Activated CD8-positive, alpha-beta memory T cell treated with anti-CD3 and anti-CD28 coated beads for 24 hours (primary cell): ENCODE results near the gene ETV2.
A peak's percentile ranks its signal among the peaks of the same experiment; 100 is the strongest.
"Not testable (repeated sequence)": the region's sequence is repeated elsewhere in the genome, so short reads cannot be mapped to it uniquely, and the experiment has no call there.

Source experiments
- DNase-seq: peaks from one replicate; pipeline ENCODE4 v3.0.0-alpha.2; 2020

ETV2 gene

GRCh38 chr19:35628565-35629331 is 12.8 kb upstream of the ETV2 start, which contains the start of gene RBM42:
Gene RBM42, plus strand, starts transcription at chr19:35629036. Its CDS starts 118 bp downstream, at chr19:35629154.
- DNase-seq = peak; percentile 100

DNA sequence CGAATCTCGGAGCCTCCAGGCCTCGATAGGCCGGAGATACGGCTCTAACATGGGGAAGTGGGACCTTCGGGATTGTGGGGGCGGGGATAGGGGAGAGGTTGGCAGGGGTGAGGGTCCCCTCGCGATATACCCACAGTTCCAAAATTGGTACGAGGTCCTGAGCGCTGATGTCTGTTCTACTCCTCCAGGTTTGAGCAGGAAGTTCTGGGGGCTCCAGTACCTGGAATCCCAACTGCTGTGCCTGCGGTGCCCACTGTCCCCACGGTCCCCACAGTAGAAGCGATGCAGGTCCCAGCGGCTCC is 12.3 kb upstream of the ETV2 start:
- no peak for DNase-seq

GRCh38 chr19:35633727-35634440 is 7.7 kb upstream of the ETV2 start:
- no peak for DNase-seq

DNA sequence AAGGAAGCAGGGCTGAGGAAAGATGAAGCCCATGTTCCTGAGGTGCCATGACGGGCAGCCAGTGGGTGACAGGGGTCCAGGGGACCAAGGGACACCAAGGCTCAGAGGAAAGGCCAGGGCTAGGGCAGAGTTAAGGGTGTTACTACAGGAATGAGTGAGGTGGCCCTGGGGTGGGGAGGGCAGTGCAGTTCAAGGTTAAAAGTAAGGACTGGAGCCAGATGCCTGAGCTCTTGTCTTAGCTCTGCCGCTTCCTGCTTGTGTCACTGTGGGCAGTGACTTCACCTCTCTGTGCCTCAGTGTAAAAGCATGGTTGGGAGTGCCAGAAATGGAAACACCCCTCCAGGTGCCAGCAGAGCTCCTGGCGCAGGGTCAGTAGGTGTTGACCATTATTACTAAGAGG is 4.9 kb upstream of the ETV2 start:
- DNase-seq = no peak

DNA sequence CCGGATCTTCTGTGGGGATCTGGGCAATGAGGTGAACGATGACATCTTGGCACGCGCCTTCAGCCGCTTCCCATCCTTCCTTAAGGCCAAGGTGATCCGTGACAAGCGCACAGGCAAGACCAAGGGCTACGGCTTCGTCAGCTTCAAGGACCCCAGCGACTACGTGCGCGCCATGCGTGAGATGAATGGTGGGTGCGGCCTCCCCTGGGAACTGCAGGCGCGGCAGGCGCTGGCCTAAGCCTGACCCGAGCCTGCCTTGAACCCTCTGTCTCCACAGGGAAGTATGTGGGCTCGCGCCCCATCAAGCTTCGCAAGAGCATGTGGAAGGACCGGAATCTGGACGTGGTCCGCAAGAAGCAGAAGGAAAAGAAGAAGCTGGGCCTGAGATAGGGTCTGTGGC is 4.4 kb upstream of the ETV2 start:
- no peak for DNase-seq

- DNase-seq = no peak
Observed at GRCh38 chr19:35639321-35639639, 2.3 kb upstream of the ETV2 start.

DNA sequence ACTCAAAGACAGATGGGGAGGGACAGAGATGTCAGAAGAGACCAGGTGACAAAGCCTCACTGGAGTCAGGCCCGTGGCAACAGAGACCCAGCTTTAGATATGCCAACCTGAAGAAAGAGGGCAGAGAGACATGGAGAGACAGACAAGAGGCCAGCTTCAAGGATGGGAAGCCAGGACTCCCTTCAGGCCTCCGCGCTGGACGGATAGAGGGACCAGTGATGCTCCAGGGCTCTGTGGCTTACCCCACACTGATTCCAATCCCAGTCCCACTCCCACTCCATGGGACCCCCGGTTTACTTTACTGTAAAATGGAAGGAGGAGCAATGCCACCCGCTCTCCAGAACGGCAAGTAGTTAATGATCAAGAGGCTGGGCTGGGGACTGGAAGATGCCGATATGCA is 1.7 kb upstream of the ETV2 start:
- DNase-seq = no peak

DNA sequence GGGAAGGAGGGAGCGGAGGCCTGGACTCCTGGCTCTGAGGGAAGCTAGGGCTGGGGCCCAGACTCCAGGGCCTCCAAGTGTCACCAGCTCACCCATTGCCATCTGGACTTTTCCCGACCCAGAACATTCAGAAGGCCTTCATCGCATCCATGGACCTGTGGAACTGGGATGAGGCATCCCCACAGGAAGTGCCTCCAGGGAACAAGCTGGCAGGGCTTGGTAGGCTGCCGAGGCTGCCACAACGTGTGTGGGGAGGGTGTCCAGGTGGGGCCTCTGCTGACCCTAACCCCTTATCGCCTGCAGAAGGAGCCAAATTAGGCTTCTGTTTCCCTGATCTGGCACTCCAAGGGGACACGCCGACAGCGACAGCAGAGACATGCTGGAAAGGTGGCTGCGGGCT is 767 bp downstream of the ETV2 start:
- no peak for DNase-seq

DNA sequence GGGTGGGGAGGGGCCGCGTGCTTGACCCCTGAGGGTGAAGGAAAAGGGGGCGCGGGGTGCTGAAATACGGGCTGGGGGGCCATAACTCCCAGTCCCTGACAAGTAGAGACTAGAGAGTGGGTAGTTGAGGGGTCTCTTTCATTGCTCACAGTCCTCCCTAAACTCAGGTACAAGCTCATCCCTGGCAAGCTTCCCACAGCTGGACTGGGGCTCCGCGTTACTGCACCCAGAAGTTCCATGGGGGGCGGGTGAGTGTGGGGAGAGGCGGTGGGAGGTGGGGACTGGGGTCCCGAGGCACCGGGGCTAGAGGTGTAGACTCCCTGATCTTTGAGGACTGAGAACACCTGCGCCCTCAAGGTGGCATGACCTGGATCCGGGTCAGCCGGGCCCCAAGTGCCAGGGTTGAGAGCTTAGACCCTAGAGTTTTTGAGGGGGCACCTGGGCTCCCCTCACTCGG is 1.3 kb downstream of the ETV2 start:
- no peak for DNase-seq

- DNase-seq = peak; percentile 95
Observed at GRCh38 chr19:35643255-35644205, 2.0 kb downstream of the ETV2 start.

DNA sequence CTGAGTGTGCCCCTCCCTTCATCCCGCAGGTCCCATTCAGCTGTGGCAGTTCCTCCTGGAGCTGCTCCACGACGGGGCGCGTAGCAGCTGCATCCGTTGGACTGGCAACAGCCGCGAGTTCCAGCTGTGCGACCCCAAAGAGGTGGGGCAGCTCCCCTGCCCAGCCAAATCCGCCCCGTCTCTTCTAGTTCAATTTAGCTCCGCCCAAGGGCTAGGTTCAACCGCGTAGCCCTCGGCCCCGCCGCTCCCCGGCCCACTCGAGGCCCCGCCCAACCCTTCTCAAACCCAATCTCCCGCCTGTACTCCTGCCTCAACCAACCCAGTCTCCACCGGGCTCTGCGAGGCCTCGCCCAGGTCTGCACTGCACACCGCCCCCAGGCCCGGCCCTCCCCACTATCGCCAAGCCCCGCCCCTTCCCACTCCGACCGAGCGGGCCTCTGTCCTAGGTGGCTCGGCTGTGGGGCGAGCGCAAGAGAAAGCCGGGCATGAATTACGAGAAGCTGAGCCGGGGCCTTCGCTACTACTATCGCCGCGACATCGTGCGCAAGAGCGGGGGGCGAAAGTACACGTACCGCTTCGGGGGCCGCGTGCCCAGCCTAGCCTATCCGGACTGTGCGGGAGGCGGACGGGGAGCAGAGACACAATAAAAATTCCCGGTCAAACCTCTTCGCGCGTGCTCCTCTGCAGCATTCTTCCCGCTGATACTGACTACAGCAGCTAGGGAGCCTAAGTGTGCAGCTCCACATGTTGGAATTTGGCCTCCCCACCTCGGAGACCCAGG is 2.9 kb downstream of the ETV2 start:
- DNase-seq = peak; percentile 96

DNA sequence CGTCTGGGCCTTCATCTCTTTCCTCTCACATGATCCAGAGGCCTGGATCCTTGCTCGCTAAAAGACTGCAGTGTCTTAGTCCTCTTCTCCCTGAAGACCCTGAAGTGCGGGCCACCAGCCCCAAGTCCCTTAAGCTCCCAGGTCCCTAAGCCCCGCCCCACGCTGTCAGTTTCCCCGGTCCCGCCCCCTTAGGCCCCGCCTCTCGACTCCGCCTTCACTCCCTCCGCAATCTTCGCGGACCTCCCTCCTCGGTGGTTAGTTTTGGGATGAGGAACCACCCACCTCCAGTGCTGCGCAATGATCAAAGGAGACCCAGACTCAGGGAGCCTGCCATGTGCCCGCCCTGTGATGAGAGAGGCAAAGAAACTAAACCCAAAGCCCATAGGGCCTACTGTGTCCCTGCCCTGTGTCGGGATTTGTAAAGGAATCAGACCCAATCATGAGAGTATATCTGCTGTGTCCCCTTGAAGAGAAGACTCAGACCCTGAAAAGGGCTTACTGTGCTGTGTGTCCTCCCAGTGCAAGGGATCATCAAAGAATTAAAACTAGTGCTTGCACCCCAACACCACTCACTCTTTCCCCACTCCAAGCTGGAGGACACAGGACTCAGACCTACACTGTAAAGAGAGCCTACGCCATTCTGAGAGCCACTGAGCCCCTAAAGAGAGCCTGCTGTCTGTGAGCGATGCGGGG is 3.6 kb downstream of the ETV2 start:
- DNase-seq = peak; percentile 92

DNA sequence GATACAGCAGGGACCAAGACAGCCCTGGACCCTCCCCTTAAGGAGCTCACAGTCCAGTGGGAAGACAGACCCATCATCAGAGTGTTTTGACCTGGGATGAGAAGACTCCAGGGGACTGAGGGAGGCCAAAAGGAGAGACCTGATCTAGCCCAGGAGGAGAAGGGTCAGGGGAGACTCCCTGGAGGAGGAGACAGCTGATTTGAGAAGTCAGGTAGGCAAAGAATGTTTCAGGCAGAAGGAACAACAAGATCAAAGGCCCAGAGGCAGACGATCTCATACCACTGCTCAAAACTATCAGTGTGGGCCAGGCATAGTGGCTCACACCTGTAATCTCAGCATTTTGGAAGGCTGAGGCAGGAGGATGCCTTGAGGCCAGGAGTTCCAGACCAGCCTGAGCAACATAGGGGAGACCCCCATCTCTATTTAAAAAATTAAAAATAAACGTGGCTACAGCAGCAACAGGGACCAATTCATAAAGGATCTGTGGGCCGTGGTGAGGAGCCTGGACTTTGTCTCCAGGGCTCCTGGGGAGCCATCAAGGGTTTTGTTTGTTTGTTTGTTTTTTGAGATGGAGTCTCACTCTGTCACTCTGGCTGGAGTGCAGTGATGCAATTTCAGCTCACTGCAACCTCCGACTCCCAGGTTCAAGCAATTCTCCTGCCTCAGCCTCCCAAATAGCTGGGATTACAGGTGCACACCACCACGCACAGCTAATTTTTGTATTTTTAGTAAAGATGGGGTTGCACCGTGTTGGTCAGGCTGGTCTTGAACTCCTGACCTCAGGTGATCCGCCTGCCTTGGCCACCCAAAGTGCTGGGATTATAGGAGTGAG is 4.4 kb downstream of the ETV2 start:
- DNase-seq = no peak

DNA sequence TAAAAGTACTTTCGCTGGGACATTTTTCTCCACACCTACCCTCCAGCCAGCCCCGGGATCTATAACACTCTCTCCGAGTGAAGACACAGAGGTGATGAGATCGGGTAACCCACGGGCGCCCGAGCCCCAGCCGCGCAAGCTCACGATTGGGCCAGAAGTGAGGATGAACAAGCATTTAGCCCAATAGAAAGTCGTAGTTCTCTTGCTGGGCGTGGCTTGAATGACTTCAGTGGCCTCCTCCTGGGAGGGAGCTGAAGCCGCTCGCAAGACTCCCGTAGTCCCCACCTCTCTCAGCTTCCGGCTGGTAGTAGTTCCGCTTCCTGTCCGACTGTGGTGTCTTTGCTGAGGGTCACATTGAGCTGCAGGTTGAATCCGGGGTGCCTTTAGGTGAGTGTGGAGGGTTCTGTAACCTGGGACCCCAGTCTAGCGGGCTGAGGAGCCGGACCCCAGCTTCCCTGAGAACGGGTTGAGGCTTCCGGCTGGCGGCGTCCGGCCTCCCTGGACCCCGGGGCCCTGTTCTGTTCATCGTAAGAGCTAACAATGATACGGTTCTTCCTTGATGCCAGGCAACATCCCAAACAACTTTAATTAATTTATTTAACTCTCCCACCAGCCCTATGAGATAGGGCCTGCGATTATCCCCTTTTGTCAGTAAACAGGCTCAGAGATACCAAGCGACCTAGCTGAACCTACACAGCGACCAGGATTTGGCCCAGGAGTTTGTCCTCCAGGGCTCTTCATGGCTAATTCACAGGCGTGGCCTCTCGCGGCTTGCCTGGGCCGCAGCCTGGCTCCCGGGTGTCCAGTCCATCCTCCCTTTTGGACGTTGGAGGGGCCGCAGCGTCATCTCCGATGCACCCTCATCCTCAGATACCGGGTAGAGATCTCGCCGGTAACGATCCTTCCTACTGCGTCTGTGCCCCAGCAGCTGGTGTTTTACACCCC is 6.7 kb downstream of the ETV2 start, which contains the start of gene COX6B1:
Gene COX6B1, plus strand, starts transcription at position 307 of the 945 bp plus-strand sequence. CDS start 2,921 bp downstream, outside the sequence.
- DNase-seq = peak; percentile 90

DNA sequence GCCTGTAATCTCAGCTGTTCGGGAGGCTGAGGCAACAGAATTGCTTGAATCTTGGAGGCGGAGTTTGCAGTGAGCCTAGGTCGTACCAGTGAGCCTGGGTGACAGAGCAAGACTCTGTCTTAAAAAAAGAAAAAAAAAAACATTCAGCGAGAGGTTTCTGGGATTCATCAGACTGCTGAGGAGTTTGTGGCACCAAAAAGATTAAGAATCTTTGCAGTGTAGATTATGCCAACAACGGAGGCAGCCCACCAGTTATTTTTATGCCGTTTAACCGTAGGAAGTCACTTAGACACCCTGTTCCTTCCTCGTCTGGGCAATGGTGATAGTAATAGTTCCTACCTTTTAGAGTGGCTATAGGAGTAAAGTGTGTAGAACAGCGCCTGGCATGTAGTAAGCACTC is 9.0 kb downstream of the ETV2 start:
- DNase-seq = no peak

DNA sequence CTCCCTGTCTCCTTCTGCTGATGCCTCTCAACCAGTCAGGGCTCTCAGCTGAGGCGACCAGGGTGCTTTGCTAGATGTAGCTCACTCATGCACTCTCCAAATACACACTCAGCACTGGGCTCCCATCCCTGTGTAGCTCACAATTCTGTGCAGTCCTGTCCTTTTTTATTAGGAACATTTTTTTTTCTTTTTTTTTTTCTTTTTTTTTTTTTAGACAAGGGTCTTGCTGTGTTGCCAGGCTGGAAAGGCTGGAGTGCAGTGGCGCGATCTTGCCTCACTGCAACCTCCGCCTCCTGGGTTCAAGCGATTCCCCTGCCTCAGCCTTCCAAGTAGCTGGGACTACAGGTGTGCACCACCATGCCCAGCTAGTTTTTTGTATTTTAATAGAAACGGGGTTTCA is 13.3 kb downstream of the ETV2 start:
- DNase-seq = not testable (repeated sequence)

GRCh38 chr19:35655600-35655999 is 14.1 kb downstream of the ETV2 start:
- DNase-seq = no peak

DNA sequence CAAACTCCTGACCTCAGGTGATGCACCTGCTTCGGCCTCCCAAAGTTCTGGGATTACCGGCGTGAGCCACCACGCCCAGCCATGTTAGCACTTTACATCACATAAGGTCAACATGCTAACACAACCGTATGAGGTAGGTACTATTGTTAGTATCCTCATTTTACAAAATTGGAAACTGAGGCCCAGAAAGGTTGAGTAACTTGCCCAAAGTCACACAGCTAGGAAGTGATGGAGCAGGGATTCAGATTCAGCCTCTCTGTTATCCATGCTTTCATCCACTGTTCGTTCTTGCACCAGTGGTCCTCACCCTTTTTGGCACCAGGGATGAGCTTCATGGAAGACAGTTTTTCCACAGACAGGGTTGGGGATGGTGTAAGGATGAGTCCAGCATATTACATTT is 15.2 kb downstream of the ETV2 start:
- no peak for DNase-seq

- DNase-seq = no peak
Observed at GRCh38 chr19:35657904-35658700, 16.6 kb downstream of the ETV2 start.
